HG03097 (cell line): ENCODE data around the gene CORT.
A peak's percentile ranks its signal among the peaks of the same experiment; 100 is the strongest.
"Not testable (repeated sequence)": the region's sequence is repeated elsewhere in the genome, so short reads cannot be mapped to it uniquely, and the experiment has no call there.

Experiments
- ATAC-seq: cut with Tn5 transposase; IDR thresholded peaks from one replicate; pipeline ENCODE4 v1.9.1; 2021; ENCODE audit not compliant: unreplicated experiment, low FRiP score

The CORT gene

GRCh38 chr1:10474309-10474612 is 24.4 kb downstream of the CORT start:
- ATAC-seq = not testable (repeated sequence)

GRCh38 chr1:10474613-10475507 is 25.0 kb downstream of the CORT start, which contains the start of gene PEX14:
Gene PEX14, plus strand, starts transcription at chr1:10474950. Its CDS starts 17 bp downstream, at chr1:10474967.
- ATAC-seq = peak; percentile 55

- ATAC-seq = no peak
Measured at GRCh38 chr1:10475510-10475909, 25.7 kb downstream of the CORT start.

- no peak for ATAC-seq
Measured at GRCh38 chr1:10479296-10479695, 29.5 kb downstream of the CORT start.

- ATAC-seq = no peak
Measured at GRCh38 chr1:10480614-10481013, 30.8 kb downstream of the CORT start.

- ATAC-seq = no peak
Measured at GRCh38 chr1:10484521-10484920, 34.7 kb downstream of the CORT start.

GRCh38 chr1:10489291-10490055 is 39.6 kb downstream of the CORT start:
- ATAC-seq = no peak

- no peak for ATAC-seq
Measured at GRCh38 chr1:10490286-10490970, 40.6 kb downstream of the CORT start.

GRCh38 chr1:10494418-10494753 is 44.6 kb downstream of the CORT start:
- ATAC-seq = no peak

GRCh38 chr1:10494754-10495474 is 45.1 kb downstream of the CORT start:
- ATAC-seq = peak; percentile 71

GRCh38 chr1:10495475-10495817 is 45.6 kb downstream of the CORT start:
- ATAC-seq = no peak

- no peak for ATAC-seq
Measured at GRCh38 chr1:10495952-10496351, 46.1 kb downstream of the CORT start.

- no peak for ATAC-seq
Measured at GRCh38 chr1:10497109-10497508, 47.3 kb downstream of the CORT start.

GRCh38 chr1:10498231-10498630 is 48.4 kb downstream of the CORT start:
- no peak for ATAC-seq
